ENCODE measurements around the gene ACY1. TPM values are rescaled to one million over a fixed set of nuclear protein-coding genes. Genes with fewer than 3 reads are reported as not detected.
"Not testable (repeated sequence)": the region's sequence is repeated elsewhere in the genome, so short reads cannot be mapped to it uniquely, and the experiment has no call there.

The ACY1 gene
- total RNA-seq, 3 donors from 2014 or later = 40.0 to 49.2 (median 46.4) TPM

DNA sequence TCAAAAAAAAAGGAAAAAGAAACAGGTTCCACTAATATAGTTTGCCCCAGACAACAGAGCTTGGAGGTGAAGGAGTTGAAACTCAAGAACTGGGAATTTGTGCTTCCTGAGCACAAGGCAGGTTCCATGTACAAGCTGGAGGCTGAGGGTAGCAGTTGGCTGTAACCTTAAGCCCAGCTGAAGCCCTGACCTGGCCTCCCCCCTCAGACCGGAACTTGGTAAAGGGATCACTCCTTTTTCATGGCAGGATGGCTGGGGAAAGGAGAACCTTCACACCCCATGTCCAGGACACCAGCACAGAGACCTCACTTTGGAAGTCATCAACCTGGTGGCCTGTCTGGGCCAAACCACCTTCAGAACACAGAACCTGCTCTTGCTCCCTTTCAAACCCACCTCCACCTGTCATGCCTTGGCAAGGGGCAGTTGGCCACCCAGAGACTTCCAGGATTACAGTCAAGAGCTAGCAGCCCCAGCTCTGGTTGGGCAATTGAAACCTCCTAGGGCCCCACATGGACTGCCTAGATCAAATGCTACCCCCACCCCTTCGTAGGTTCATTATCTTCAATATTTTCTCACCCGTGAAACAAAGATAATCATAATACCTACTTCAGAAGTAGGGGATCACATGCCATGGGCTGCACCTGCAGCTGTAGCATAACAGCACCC, 8.8 kb downstream of the ACY1 start:
- no peak overlapping the region for H3K27ac ChIP-seq
- intact Hi-C loops (cut with DNase I; ENCODE audit: low total_unique reads) = no loop called here
- no peak overlapping the region for H3K4me3 ChIP-seq
- no peaks in the 10 kb centered on the region for H3K27me3 ChIP-seq
- no peaks in the 10 kb centered on the region for H3K9me3 ChIP-seq
- DNase-seq (ENCODE audit: low spot score in 2 of 2) = no peak
- H3K4me1 ChIP-seq = peaks cover 0 to 12% of the 10 kb centered on the region in 2 donors
- TF ChIP-seq POLR2A (IDR thresholded peaks at IDR 0.05) (no peak), POLR2AphosphoS5 (IDR thresholded peaks at IDR 0.05) (no peak)
- TF ChIP-seq, protein P1, sequence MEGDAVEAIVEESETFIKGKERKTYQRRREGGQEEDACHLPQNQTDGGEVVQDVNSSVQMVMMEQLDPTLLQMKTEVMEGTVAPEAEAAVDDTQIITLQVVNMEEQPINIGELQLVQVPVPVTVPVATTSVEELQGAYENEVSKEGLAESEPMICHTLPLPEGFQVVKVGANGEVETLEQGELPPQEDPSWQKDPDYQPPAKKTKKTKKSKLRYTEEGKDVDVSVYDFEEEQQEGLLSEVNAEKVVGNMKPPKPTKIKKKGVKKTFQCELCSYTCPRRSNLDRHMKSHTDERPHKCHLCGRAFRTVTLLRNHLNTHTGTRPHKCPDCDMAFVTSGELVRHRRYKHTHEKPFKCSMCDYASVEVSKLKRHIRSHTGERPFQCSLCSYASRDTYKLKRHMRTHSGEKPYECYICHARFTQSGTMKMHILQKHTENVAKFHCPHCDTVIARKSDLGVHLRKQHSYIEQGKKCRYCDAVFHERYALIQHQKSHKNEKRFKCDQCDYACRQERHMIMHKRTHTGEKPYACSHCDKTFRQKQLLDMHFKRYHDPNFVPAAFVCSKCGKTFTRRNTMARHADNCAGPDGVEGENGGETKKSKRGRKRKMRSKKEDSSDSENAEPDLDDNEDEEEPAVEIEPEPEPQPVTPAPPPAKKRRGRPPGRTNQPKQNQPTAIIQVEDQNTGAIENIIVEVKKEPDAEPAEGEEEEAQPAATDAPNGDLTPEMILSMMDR (IDR thresholded peaks at IDR 0.05) = no peak
- no peaks in the 10 kb centered on the region for H3K36me3 ChIP-seq

DNA sequence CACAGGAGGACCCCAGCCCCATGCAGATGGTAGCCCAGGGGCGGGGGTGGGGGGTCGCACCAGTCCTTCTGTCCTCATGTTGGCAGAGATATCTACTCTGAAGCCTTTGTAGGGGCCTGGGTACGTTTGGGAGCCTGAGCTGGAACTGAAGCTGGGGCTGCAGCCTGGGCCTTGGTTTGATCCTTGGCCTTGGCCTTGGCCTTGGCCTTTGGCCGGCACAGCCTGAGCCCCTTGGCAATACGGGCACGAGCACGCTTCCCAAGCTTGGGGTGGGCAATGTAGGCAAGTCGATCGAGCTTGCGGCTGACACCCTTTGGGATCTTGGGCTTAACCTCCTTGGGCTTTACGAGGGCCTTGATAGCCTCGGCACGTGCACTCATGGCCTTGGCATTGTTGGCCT, 10.3 kb downstream of the ACY1 start:
- DNase-seq (ENCODE audit: low spot score in 2 of 2); H3K9me3 ChIP-seq; intact Hi-C loops (cut with DNase I; ENCODE audit: low total_unique reads); H3K27ac ChIP-seq; H3K36me3 ChIP-seq; H3K27me3 ChIP-seq: not testable (repeated sequence)
- peaks cover 0 to 12% of the 10 kb centered on the region in 2 donors for H3K4me1 ChIP-seq
- peak overlapping the region in 1 of 3 donors; percentile 11 for H3K4me3 ChIP-seq

DNA sequence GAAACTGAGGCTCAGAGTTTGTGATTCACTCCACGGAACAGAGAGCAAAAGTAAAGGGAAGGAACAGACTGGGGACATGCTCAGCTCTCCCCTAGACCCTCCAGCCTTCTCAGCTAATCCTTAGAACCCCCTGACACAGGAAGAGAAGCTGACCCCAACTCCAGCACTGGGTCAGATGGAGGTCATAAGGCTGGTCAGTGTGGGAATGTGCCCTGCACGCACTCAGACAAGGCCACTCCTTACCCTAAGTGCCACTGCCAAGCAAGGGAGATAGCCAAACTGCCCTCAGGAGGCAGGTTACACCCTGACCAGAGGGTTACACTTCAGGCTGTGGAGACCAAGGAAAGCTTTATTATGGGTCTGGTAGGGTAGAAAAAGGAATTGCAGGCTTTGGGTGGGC, 11.2 kb downstream of the ACY1 start:
- intact Hi-C loops (cut with DNase I; ENCODE audit: low total_unique reads) = no loop called here
- peak overlapping the region in 2 of 3 donors; percentile 85 to 89 for H3K4me3 ChIP-seq
- DNase-seq (ENCODE audit: low spot score in 2 of 2) = no peak
- peak overlapping the region; percentile 91 to 95 for H3K27ac ChIP-seq
- no peak for TF ChIP-seq POLR2A (IDR thresholded peaks at IDR 0.05)
- TF ChIP-seq POLR2AphosphoS5 (IDR thresholded peaks at IDR 0.05) = no peak
- TF ChIP-seq, protein P1 (IDR thresholded peaks at IDR 0.05) = no peak
- H3K36me3 ChIP-seq = no peaks in the 10 kb centered on the region
- H3K4me1 ChIP-seq = peaks cover 0 to 12% of the 10 kb centered on the region in 2 donors
- H3K27me3 ChIP-seq = no peaks in the 10 kb centered on the region
- no peaks in the 10 kb centered on the region for H3K9me3 ChIP-seq

DNA sequence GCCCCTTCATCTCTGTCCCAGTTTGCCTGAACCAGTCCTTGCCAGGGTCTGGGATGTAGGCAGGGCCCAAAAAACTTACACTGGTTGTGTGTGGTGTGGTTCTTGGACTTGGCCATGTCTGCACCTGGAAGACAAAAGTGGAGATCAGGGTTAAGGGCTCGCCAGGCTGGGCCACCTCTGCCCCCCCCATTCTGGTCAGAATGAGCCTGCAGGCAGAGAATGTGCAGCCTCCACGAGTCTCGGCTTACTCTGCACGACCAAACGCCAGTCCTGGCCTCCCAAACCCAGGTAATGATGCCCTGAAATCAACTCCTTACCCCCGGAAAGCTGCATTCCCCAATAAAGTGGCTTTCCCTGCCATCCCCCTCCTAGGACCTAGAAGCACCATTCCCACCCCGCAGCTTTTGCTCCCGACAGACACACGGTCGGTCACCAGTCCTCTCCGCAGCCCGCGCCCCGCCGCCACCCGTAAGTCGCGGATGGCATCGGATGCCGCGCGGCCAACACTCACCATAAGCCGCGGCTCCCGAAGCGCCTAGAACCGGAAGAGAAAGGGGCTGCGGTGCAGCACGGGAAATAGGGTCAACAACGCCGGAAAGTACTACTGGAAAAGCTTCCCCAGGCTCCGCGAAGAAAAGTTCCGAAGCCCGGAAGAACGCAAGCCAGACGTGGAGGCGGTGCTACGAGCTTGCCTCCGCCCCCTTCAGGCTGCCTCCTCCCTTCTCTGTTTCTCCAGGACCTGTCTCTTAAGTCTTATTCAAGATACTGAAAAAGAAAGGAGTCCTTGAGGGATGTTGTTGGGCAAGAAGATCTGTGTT, 12.2 kb downstream of the ACY1 start, which contains the start of gene RPL29:
Gene RPL29 (minus strand): TSS at position 550 of the 818 bp plus-strand sequence. CDS start 434 bp downstream, at position 116.
- H3K36me3 ChIP-seq = no peaks in the 10 kb centered on the region
- DNase-seq (ENCODE audit: low spot score in 2 of 2) = peak; percentile 92 to 93
- no peaks in the 10 kb centered on the region for H3K9me3 ChIP-seq
- H3K4me3 ChIP-seq = peak within 1 kb of the TSS; percentile 77 to 89 (median 85)
- no peaks in the 10 kb centered on the region for H3K27me3 ChIP-seq
- intact Hi-C loops (cut with DNase I; ENCODE audit: low total_unique reads) = no loop called here
- peaks cover 0 to 12% of the 10 kb centered on the region in 2 donors for H3K4me1 ChIP-seq
- peak within 1 kb of the TSS; percentile 91 to 95 for H3K27ac ChIP-seq
- TF ChIP-seq POLR2A (IDR thresholded peaks at IDR 0.05) = peak; percentile 59
- TF ChIP-seq, protein P1 (IDR thresholded peaks at IDR 0.05) = no peak
- peak; percentile 94 to 98 (median 96) for TF ChIP-seq POLR2AphosphoS5 (IDR thresholded peaks at IDR 0.05)

DNA sequence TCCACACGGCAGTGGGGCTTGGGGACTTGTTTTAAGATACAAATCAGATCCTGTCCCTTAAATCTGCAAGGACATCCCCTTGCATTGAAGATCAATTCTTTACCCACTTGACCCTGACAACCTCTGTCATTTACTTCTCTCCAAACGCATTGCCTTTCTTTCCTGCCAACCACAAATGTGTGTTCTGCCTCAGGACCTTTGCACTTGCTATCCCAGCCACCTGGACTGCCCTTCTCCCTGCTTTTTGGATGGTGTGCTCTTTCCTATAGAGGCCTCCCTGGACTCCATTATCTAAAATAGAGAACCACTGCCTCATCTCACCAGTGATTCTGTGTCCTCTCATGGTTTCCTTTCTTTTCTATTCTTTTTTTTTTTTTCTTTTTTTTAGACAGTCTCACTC, 13.8 kb downstream of the ACY1 start:
- no peak for DNase-seq (ENCODE audit: low spot score in 2 of 2)
- no peaks in the 10 kb centered on the region for H3K27me3 ChIP-seq
- H3K4me1 ChIP-seq = peaks cover 0 to 12% of the 10 kb centered on the region in 2 donors
- H3K4me3 ChIP-seq = no peak overlapping the region
- intact Hi-C loops (cut with DNase I; ENCODE audit: low total_unique reads) = no loop called here
- no peak for TF ChIP-seq POLR2A (IDR thresholded peaks at IDR 0.05)
- no peak for TF ChIP-seq POLR2AphosphoS5 (IDR thresholded peaks at IDR 0.05)
- TF ChIP-seq, protein P1 (IDR thresholded peaks at IDR 0.05) = no peak
- H3K27ac ChIP-seq = no peak overlapping the region
- H3K36me3 ChIP-seq = no peaks in the 10 kb centered on the region
- H3K9me3 ChIP-seq = no peaks in the 10 kb centered on the region

All from breast epithelium (tissue), 4 donors.